ENCODE results near the gene CDC34. TPM values are rescaled to one million over a fixed set of nuclear protein-coding genes. Genes with fewer than 3 reads are reported as not detected.

The CDC34 gene
- total and polyA plus RNA-seq, 9 of the 15 experiments (the other 6 are each of a cell fraction or from before 2014, with no cell fraction given) = 0.80 to 203 (median 65.5) TPM

- no peak for TF ChIP-seq ATF4 (CRISPR knock-in tag; IDR thresholded peaks at IDR 0.05)
- no peak for TF ChIP-seq ZBTB26 (CRISPR knock-in tag; IDR thresholded peaks at IDR 0.05)
- TF ChIP-seq SP2 (IDR thresholded peaks at IDR 0.05; ENCODE audit: extremely low read depth, low read depth, low read length, poor library complexity, severe bottlenecking) = no peak
- peak; percentile 40; the same call in 1 of the 2 replicates for TF ChIP-seq NFIC (IDR thresholded peaks at IDR 0.05)
- TF ChIP-seq ZNF133 (CRISPR knock-in tag; IDR thresholded peaks at IDR 0.05) = no peak
- 0 out of 2 replicates have a peak, but pooled peaks have one; percentile 69 for TF ChIP-seq TGIF2 (CRISPR knock-in tag; IDR thresholded peaks at IDR 0.05)
- no peak for TF ChIP-seq CBX1 (IDR thresholded peaks at IDR 0.05; ENCODE audit: low read depth)
- no peak for TF ChIP-seq NBN (IDR thresholded peaks at IDR 0.05; ENCODE audit: low read depth)
- no peak for TF ChIP-seq KDM4B (IDR thresholded peaks at IDR 0.05; ENCODE audit: borderline replicate concordance in 2 of 2, low read depth in 1 of 2)
- no peak for TF ChIP-seq RBM15 (IDR thresholded peaks at IDR 0.05; ENCODE audit: insufficient read depth, low read length)
- no peak for TF ChIP-seq POLR3G (IDR thresholded peaks at IDR 0.05; ENCODE audit: extremely low read depth, insufficient read length, insufficient replicate concordance)
- TF ChIP-seq NR1H2 (CRISPR knock-in tag; IDR thresholded peaks at IDR 0.05) = no peak
- TF ChIP-seq ZBTB12 (CRISPR knock-in tag; IDR thresholded peaks at IDR 0.05) = peak; percentile 75
- TF ChIP-seq E2F4 (CRISPR knock-in tag; IDR thresholded peaks at IDR 0.05; ENCODE audit: low read depth) = no peak
- no peak for TF ChIP-seq NUFIP1 (IDR thresholded peaks at IDR 0.05; ENCODE audit: partially characterized antibody)
- no peak for TF ChIP-seq CC2D1A (IDR thresholded peaks at IDR 0.05)
- TF ChIP-seq CBX8 (IDR thresholded peaks at IDR 0.05; ENCODE audit: borderline replicate concordance, extremely low read depth, low read depth, low read length, poor library complexity, severe bottlenecking) = no peak
- 0 out of 2 replicates have a peak, but pooled peaks have one; percentile 2 for TF ChIP-seq ZNF121 (CRISPR knock-in tag; conservative IDR thresholded peaks at IDR 0.05)
- TF ChIP-seq FOXP4 (CRISPR knock-in tag; IDR thresholded peaks at IDR 0.05; ENCODE audit: borderline replicate concordance) = no peak; the same call in 1 of the 2 replicates
These were observed 379 bp upstream of the CDC34 start (continued) for GRCh38 chr19:531009-531752.

Measured in K562 (cell line).